ENCODE data around the gene PRKRIP1.

DNA sequence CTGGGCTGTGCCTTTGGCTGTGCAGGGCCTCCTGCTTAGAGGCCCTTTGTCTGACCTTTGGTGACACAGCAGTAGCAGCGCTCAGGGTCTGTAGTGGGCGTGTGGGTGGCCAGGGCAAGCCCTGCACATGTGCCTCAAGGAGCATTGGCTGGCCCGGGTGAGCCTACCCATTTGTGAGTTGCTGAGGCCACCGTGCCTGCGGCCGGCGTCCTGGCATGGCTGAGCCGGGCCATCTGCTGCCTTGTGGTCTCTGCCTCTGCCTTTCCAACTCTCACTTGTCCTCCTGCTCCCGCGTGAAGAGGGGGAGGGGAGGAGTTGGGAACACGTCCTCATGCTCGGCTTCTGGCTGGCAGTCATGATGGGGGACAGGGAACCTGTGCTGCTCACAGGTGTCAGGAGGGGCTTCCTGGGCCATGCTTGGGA is 28.0 kb downstream of the PRKRIP1 start:
- TF ChIP-seq, protein P1, sequence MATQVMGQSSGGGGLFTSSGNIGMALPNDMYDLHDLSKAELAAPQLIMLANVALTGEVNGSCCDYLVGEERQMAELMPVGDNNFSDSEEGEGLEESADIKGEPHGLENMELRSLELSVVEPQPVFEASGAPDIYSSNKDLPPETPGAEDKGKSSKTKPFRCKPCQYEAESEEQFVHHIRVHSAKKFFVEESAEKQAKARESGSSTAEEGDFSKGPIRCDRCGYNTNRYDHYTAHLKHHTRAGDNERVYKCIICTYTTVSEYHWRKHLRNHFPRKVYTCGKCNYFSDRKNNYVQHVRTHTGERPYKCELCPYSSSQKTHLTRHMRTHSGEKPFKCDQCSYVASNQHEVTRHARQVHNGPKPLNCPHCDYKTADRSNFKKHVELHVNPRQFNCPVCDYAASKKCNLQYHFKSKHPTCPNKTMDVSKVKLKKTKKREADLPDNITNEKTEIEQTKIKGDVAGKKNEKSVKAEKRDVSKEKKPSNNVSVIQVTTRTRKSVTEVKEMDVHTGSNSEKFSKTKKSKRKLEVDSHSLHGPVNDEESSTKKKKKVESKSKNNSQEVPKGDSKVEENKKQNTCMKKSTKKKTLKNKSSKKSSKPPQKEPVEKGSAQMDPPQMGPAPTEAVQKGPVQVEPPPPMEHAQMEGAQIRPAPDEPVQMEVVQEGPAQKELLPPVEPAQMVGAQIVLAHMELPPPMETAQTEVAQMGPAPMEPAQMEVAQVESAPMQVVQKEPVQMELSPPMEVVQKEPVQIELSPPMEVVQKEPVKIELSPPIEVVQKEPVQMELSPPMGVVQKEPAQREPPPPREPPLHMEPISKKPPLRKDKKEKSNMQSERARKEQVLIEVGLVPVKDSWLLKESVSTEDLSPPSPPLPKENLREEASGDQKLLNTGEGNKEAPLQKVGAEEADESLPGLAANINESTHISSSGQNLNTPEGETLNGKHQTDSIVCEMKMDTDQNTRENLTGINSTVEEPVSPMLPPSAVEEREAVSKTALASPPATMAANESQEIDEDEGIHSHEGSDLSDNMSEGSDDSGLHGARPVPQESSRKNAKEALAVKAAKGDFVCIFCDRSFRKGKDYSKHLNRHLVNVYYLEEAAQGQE (IDR thresholded peaks at IDR 0.05; ENCODE audit: unreplicated experiment), result no peak
- TF ChIP-seq, protein P2, sequence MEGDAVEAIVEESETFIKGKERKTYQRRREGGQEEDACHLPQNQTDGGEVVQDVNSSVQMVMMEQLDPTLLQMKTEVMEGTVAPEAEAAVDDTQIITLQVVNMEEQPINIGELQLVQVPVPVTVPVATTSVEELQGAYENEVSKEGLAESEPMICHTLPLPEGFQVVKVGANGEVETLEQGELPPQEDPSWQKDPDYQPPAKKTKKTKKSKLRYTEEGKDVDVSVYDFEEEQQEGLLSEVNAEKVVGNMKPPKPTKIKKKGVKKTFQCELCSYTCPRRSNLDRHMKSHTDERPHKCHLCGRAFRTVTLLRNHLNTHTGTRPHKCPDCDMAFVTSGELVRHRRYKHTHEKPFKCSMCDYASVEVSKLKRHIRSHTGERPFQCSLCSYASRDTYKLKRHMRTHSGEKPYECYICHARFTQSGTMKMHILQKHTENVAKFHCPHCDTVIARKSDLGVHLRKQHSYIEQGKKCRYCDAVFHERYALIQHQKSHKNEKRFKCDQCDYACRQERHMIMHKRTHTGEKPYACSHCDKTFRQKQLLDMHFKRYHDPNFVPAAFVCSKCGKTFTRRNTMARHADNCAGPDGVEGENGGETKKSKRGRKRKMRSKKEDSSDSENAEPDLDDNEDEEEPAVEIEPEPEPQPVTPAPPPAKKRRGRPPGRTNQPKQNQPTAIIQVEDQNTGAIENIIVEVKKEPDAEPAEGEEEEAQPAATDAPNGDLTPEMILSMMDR (conservative IDR thresholded peaks at IDR 0.05; ENCODE audit: low read depth in 2 of 2), result no peak
- TF ChIP-seq JUNB (IDR thresholded peaks at IDR 0.05; ENCODE audit: unreplicated experiment) (no peak), EZH2phosphoT487 (IDR thresholded peaks at IDR 0.05; ENCODE audit: unreplicated experiment) (no peak), POLR2AphosphoS5 (IDR thresholded peaks at IDR 0.05; ENCODE audit: low read depth) (no peak)

Data from GM23338 (cell line).